Uterus (tissue), 4 donors: ENCODE results near the gene AUH. TPM values are rescaled to one million over a fixed set of nuclear protein-coding genes. Genes with fewer than 3 reads are reported as not detected.

ENCODE experiments used
- DNase-seq, 2 donors: peaks; one replicate each; pipeline ENCODE4 v3.0.0-alpha.2; 2019 to 2020
- H3K27ac ChIP-seq, 2 donors: fragments of 200-600 bp; sonication (generic); 1 replicate in 1 of 2; 2 replicates in 1 of 2; pipeline ENCODE4 v1.5.1; 2016 to 2018
- H3K27me3 ChIP-seq, 2 donors: fragments of 200-600 bp; sonication (generic); one replicate each; pipeline ENCODE4 v1.5.1; 2018 to 2019; ENCODE audit warnings: control low read depth in 1 of 2
- H3K36me3 ChIP-seq, 2 donors: fragments of 200-600 bp; sonication (generic); one replicate each; pipeline ENCODE4 v1.5.1; 2019; ENCODE audit warnings: control low read depth in 1 of 2
- H3K4me1 ChIP-seq, 2 donors: fragments of 200-600 bp; sonication (generic); one replicate each; pipeline ENCODE4 v1.5.1; 2018 to 2019; ENCODE audit warnings: control low read depth in 1 of 2
- H3K4me3 ChIP-seq, 2 donors: fragments of 200-600 bp; sonication (generic); 1 replicate in 1 of 2; 2 replicates in 1 of 2; pipeline ENCODE4 v1.5.1; 2018 to 2019; ENCODE audit warnings: mild to moderate bottlenecking in 1 of 2
- H3K9me3 ChIP-seq, 2 donors: fragments of 200-600 bp; sonication (generic); one replicate each; pipeline ENCODE4 v1.5.1; 2019; ENCODE audit warnings: control low read depth in 1 of 2
- CTCF ChIP-seq, 4 experiments: fragments of 200-600 bp in 2 of 4; fragments of 450-650 bp in 2 of 4; sonication (generic) in 2 of 4; IDR thresholded peaks; one replicate each; pipeline ENCODE4 v1.5.1; 2016 to 2019; ENCODE audit warnings: antibody characterized with exemption in 4 of 4, mild to moderate bottlenecking in 2 of 4, moderate library complexity in 1 of 4
- POLR2A ChIP-seq, 2 donors: fragments of 450-650 bp; IDR thresholded peaks; one replicate each; pipeline ENCODE4 v1.6.1; 2016; ENCODE audit warnings: antibody characterized with exemption in 2 of 2, mild to moderate bottlenecking in 1 of 2, moderate library complexity in 1 of 2
- intact Hi-C: fragments of 100-400 bp; cut with DNase I; formaldehyde crosslinking; loops from one replicate; pipeline ENCODE4 v1.15.1; 2023; ENCODE audit warnings: low total_unique reads
- total RNA-seq, 4 donors: library from RNA; depleted of rRNA in 3 of 4; stranded (reverse); fragments of >200 nt in 3 of 4; gene quantifications; one replicate each; pipeline versions ENCODE4 v1.1.0 to v1.2.4, GENCODE V29; 2014 to 2023
- donor health status: DM: yes; HTN: yes; CAD: no.

Gene AUH
- total RNA-seq, 4 donors from 2014 or later: 4.4 to 36.7 (median 23.7) TPM

GRCh38 chr9:91269907-91270491 lies 91.7 kb downstream of the AUH start:
- intact Hi-C loops: no loop called here
- H3K36me3 ChIP-seq: no peaks in the 10 kb centered on the region
- H3K9me3 ChIP-seq: no peaks in the 10 kb centered on the region
- TF ChIP-seq CTCF (IDR thresholded peaks at IDR 0.05) (no peak), POLR2A (IDR thresholded peaks at IDR 0.05) (no peak)
- no peak overlapping the region for H3K4me3 ChIP-seq
- H3K4me1 ChIP-seq: no peaks in the 10 kb centered on the region
- DNase-seq: no peak
- no peaks in the 10 kb centered on the region for H3K27me3 ChIP-seq
- no peak overlapping the region for H3K27ac ChIP-seq

GRCh38 chr9:91266448-91266847 lies 95.3 kb downstream of the AUH start:
- Histone ChIP-seq H3K27me3 (no peaks in the 10 kb centered on the region), H3K9me3 (no peaks in the 10 kb centered on the region), H3K27ac (no peak overlapping the region), H3K4me3 (no peak overlapping the region), H3K4me1 (no peaks in the 10 kb centered on the region), H3K36me3 (no peaks in the 10 kb centered on the region)
- TF ChIP-seq POLR2A (IDR thresholded peaks at IDR 0.05) (no peak), CTCF (IDR thresholded peaks at IDR 0.05) (no peak)
- intact Hi-C loops: no loop called here
- DNase-seq: no peak

DNA sequence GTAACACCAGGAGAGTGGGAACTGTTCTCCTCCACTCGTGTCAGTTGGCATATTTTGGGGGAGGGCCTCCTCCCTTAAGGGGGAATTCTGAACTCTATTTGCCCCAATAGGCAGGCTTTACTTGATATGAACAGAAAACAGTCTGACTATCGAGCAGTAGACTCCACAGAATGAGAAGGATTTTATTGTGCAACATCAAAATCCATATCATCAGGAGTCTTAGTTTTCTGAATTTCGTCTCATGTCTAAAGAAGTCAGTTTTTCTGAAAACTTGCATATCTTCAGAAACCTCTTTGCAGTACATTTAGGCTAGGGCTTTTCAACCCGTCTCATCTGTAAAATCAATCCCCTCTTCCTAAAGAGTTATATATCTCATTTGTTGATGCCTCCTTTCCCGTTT lies 96.2 kb downstream of the AUH start:
- intact Hi-C loops: no loop called here
- H3K36me3 ChIP-seq: no peaks in the 10 kb centered on the region
- TF ChIP-seq POLR2A (IDR thresholded peaks at IDR 0.05) (no peak), CTCF (IDR thresholded peaks at IDR 0.05) (no peak)

DNA sequence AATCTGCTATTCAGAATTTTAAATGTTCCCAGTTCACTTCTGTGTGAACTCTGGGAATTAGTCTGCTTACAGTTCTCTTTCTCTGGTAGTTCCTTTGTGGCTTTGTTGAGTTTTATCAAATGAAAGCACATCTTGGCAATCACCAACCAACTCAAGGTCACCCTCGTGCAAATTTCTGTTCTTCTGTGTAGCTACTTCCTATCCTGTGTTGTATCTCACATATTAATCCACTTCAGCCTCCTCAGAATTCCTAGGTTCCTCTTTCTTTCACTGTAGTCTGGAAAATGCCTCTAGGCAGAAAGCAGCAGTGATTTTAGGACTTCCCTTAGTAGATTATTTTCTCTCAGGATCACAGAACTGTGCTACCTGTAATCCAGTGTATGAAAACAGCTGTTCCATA lies 100.3 kb downstream of the AUH start:
- intact Hi-C loops: no loop called here
- no peak for DNase-seq
- Histone ChIP-seq H3K4me1 (no peaks in the 10 kb centered on the region), H3K36me3 (no peaks in the 10 kb centered on the region), H3K27ac (no peak overlapping the region), H3K27me3 (no peaks in the 10 kb centered on the region), H3K9me3 (no peaks in the 10 kb centered on the region), H3K4me3 (no peak overlapping the region)
- no peak for TF ChIP-seq CTCF (IDR thresholded peaks at IDR 0.05)
- no peak for TF ChIP-seq POLR2A (IDR thresholded peaks at IDR 0.05)

More for the DNA sequence above, 96.2 kb downstream of the AUH start:
- DNase-seq: no peak
- H3K4me3 ChIP-seq: no peak overlapping the region
- H3K27me3 ChIP-seq: no peaks in the 10 kb centered on the region
- no peaks in the 10 kb centered on the region for H3K4me1 ChIP-seq
- H3K9me3 ChIP-seq: no peaks in the 10 kb centered on the region
- H3K27ac ChIP-seq: no peak overlapping the region

DNA sequence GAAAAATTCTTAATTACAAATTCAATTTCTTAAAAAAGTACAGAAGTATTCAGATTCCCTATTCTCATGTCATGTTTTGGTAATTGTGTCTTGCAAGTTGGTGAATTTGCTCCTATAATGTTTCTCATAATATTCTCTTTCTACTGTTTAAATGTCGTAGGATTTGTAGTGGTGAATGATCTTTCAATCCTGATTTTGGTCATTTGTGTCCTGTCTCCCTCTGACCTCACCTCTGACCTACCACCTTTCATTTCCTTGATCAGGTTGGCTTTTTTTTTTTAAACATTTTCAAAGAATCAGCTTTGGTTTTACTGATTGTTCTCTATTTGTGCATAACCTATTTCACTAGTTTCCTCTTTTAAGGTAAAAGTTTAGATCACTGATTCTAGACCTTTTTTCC lies 102.6 kb downstream of the AUH start:
- intact Hi-C loops: no loop called here
- Histone ChIP-seq H3K4me3 (no peak overlapping the region), H3K27me3 (no peaks in the 10 kb centered on the region), H3K27ac (no peak overlapping the region), H3K9me3 (no peaks in the 10 kb centered on the region), H3K4me1 (no peaks in the 10 kb centered on the region), H3K36me3 (no peaks in the 10 kb centered on the region)
- TF ChIP-seq POLR2A (IDR thresholded peaks at IDR 0.05) (no peak), CTCF (IDR thresholded peaks at IDR 0.05) (no peak)
- DNase-seq: no peak
